Measurements from ENCODE around the gene PPFIA2.
"Not testable (repeated sequence)": the region's sequence is repeated elsewhere in the genome, so short reads cannot be mapped to it uniquely, and the experiment has no call there.

PPFIA2 gene

GRCh38 chr12:81683881-81684280 is 75.3 kb downstream of the PPFIA2 start:
- in situ Hi-C loops (cut with MboI; ENCODE audit: low pct_unique_long_range_greater_than_20kb, low sequenced_read_pairs, unreplicated experiment) = no loop called here
- DNase-seq (ENCODE audit: low spot score) = no peak
- TF ChIP-seq CTCF (IDR thresholded peaks at IDR 0.05; ENCODE audit: extremely low read depth, insufficient read depth, missing control alignments) = no peak

DNA sequence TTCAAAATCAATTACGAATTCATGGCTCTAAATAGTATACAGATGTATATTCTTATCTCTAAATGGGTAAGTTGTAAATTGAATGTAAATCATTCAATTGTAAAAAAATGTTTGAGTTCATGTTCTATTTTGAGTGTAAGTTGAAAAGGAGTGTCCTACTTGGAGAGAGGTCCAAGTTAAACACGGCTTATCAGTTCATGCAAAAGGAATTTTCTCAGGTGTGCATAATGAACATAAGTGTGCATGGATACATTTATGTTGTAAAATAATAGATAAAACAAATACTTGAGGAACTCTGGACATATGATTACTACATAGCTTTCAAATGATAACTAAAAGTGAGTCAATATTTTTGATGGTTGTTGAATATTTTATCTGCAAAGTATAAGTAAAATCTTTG is 79.5 kb downstream of the PPFIA2 start:
- DNase-seq (ENCODE audit: low spot score) = no peak
- no peak for TF ChIP-seq CTCF (IDR thresholded peaks at IDR 0.05; ENCODE audit: extremely low read depth, insufficient read depth, missing control alignments)
- in situ Hi-C loops (cut with MboI; ENCODE audit: low pct_unique_long_range_greater_than_20kb, low sequenced_read_pairs, unreplicated experiment) = no loop called here

GRCh38 chr12:81670759-81671158 is 88.4 kb downstream of the PPFIA2 start:
- no peak for DNase-seq (ENCODE audit: low spot score)
- in situ Hi-C loops (cut with MboI; ENCODE audit: low pct_unique_long_range_greater_than_20kb, low sequenced_read_pairs, unreplicated experiment) = no loop called here
- no peak for TF ChIP-seq CTCF (IDR thresholded peaks at IDR 0.05; ENCODE audit: extremely low read depth, insufficient read depth, missing control alignments)

- DNase-seq (ENCODE audit: low spot score) = no peak
- no peak for TF ChIP-seq CTCF (IDR thresholded peaks at IDR 0.05; ENCODE audit: extremely low read depth, insufficient read depth, missing control alignments)
- in situ Hi-C loops (cut with MboI; ENCODE audit: low pct_unique_long_range_greater_than_20kb, low sequenced_read_pairs, unreplicated experiment) = no loop called here
These were observed 90.7 kb downstream of the PPFIA2 start for GRCh38 chr12:81668475-81668874.

GRCh38 chr12:81659310-81659709 is 99.8 kb downstream of the PPFIA2 start:
- in situ Hi-C loops (cut with MboI; ENCODE audit: low pct_unique_long_range_greater_than_20kb, low sequenced_read_pairs, unreplicated experiment); DNase-seq (ENCODE audit: low spot score): not testable (repeated sequence)

DNA sequence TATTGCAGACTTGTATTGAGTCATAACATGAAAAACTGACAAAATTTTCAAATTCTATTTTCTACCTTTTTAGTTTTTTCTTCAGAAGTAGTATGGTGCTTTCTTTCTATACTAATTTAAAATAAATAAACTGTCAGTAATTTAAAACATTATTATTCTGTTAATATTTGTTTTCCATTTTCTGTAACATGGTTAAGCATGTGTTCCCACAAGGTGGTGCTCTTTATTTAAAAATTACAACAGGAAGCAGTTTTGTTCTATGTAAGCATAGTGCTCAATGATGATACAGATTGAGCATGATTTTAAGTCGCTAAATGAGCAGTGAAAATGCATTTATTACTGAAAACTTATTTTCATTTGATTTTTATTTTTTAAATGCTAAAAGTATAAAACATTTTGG is 114.6 kb downstream of the PPFIA2 start:
- in situ Hi-C loops (cut with MboI; ENCODE audit: low pct_unique_long_range_greater_than_20kb, low sequenced_read_pairs, unreplicated experiment) = loop anchor here (25.0 kb wide), 1 partner anchor 693 kb away; no protein-coding TSS in a partner anchor
- DNase-seq (ENCODE audit: low spot score) = peak; percentile 39
- peak; percentile 45 for TF ChIP-seq CTCF (IDR thresholded peaks at IDR 0.05; ENCODE audit: extremely low read depth, insufficient read depth, missing control alignments)

DNA sequence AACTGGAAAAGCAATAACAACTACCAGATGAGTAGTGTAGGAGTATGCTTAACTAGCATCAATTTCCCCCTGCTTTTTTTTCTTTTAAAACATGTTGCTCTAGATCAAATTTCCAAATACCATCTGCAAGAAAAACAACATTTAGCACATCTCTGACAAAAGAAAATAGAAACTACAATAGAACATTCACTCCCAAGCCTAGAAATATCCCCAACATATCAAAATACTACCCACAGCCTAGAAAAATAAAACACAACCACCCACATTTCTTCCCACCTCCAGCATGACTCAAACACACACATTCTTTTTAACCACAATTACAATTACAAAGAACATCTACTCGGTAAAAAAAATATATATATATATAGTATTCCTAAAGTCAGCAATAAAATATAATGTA is 120.0 kb downstream of the PPFIA2 start:
- in situ Hi-C loops (cut with MboI; ENCODE audit: low pct_unique_long_range_greater_than_20kb, low sequenced_read_pairs, unreplicated experiment) = loop anchor here (25.0 kb wide), 1 partner anchor 698 kb away; no protein-coding TSS in a partner anchor
- DNase-seq (ENCODE audit: low spot score) = no peak
- no peak for TF ChIP-seq CTCF (IDR thresholded peaks at IDR 0.05; ENCODE audit: extremely low read depth, insufficient read depth, missing control alignments)
